Measurements from ENCODE around the gene CELF1. TPM values are rescaled to one million over a fixed set of nuclear protein-coding genes. Genes with fewer than 3 reads are reported as not detected.
A peak's percentile ranks its signal among the peaks of the same experiment; 100 is the strongest.

Gene CELF1
- total and polyA plus RNA-seq, 2 of the 13 experiments (the other 11 are each of a cell fraction or from before 2014, with no cell fraction given): 69.0 to 80.1 TPM

GRCh38 chr11:47552566-47553405 lies at the start of gene CELF1 (continued):
- TF ChIP-seq ZNF17 (CRISPR knock-in tag; IDR thresholded peaks at IDR 0.05): no peak
- TF ChIP-seq NFYC (CRISPR knock-in tag; IDR thresholded peaks at IDR 0.05): 0 out of 2 replicates have a peak, but pooled peaks have one; percentile 9

- intact Hi-C loops (cut with micrococcal nuclease; ENCODE audit: unreplicated experiment): no loop called here
- no TSS peak for BruUV-seq (replicated peaks)
These were observed 47.0 kb upstream of the CELF1 start for GRCh38 chr11:47599902-47600301.

More at GRCh38 chr11:47599902-47600301, 47.0 kb upstream of the CELF1 start:
- TF ChIP-seq SAP130 (CRISPR knock-in tag; IDR thresholded peaks at IDR 0.05; ENCODE audit: low read depth) (peak; percentile 29; the same call in 1 of the 2 replicates), ARHGAP35 (CRISPR knock-in tag; IDR thresholded peaks at IDR 0.05; ENCODE audit: borderline replicate concordance) (no peak), ARNTL (CRISPR knock-in tag; IDR thresholded peaks at IDR 0.05) (peak; percentile 90), ZNF263 (CRISPR knock-in tag; IDR thresholded peaks at IDR 0.05) (peak; percentile 52; the same call in 1 of the 2 replicates), ZSCAN22 (CRISPR knock-in tag; IDR thresholded peaks at IDR 0.05) (0 out of 2 replicates have a peak, but pooled peaks have one; percentile 63), EZH2 (conservative IDR thresholded peaks at IDR 0.05; ENCODE audit: low read depth, low read length) (no peak), MLX (CRISPR knock-in tag; IDR thresholded peaks at IDR 0.05) (no peak), SP140L (CRISPR knock-in tag; IDR thresholded peaks at IDR 0.05; ENCODE audit: borderline replicate concordance) (no peak), SRSF9 (IDR thresholded peaks at IDR 0.05; ENCODE audit: borderline replicate concordance, insufficient read depth, low read depth, low read length, poor library complexity, severe bottlenecking) (no peak)
- FAIRE-seq (no peak), ATAC-seq (peak; percentile 12; the same call in 1 of the 3 replicates), DNase-seq (ENCODE audit: low spot score) (no peak)
- 33% methylated on average over 4 of the region's 4 CpGs for WGBS (ENCODE audit: low lambda C conversion rate)
- Histone ChIP-seq H3K4me1 (ENCODE audit: insufficient read depth, low read length) (peaks cover 19% of the 10 kb centered on the region), H3K36me3 (replicated peaks in 1 of 2; ENCODE audit: control insufficient read depth in 1 of 2, insufficient read depth in 2 of 2, low read length in 2 of 2) (no peaks in the 10 kb centered on the region), H3K27me3 (ENCODE audit: control insufficient read depth in 1 of 2, insufficient read depth in 2 of 2, low read length in 2 of 2) (peaks cover 2 to 6% of the 10 kb centered on the region in 2 experiments; a peak in 2 of 5 replicates), H3K9ac (ENCODE audit: insufficient read depth, low read depth, low read length) (no peak overlapping the region), H3K4me3 (replicated peaks in 1 of 3; ENCODE audit: insufficient read depth in 1 of 3, low read depth in 2 of 3, low read length in 3 of 3) (no peak overlapping the region), H3K79me2 (ENCODE audit: insufficient read depth, low read length) (no peaks in the 10 kb centered on the region), H3K4me2 (ENCODE audit: low read depth, low read length) (no peak overlapping the region), H4K20me1 (ENCODE audit: insufficient read depth, low read length) (no peaks in the 10 kb centered on the region), H3K9me3 (ENCODE audit: low read length) (no peaks in the 10 kb centered on the region), H2AFZ (ENCODE audit: low read length) (no peak overlapping the region), H3K27ac (ENCODE audit: extremely low read length, insufficient read depth, low read length) (no peak overlapping the region)
- ChIA-PET CTCF (ENCODE audit: low intra/inter-chr PET ratio, low total read pairs) (no interaction called here), POLR2A (no interaction called here)
- in situ Hi-C loops (cut with HindIII; ENCODE audit: extremely low pct_ligation_motif_present, low pct_unique_long_range_greater_than_20kb): no loop called here
